Suprapubic skin (tissue), 3 donors: ENCODE results near the gene SLC49A4.

Experiments
- CTCF ChIP-seq, 2 donors: fragments of 200-600 bp in 1 of 2; fragments of 450-650 bp in 1 of 2; sonication (generic) in 1 of 2; IDR thresholded peaks; one replicate each; pipeline ENCODE4 v1.5.1; 2016 to 2019; ENCODE audit warnings: antibody characterized with exemption in 2 of 2, mild to moderate bottlenecking in 1 of 2, moderate library complexity in 1 of 2
- EP300 ChIP-seq: sonication (generic); formaldehyde crosslinking; IDR thresholded peaks from one replicate; pipeline ENCODE4 v1.6.1; 2017; ENCODE audit warnings: antibody characterized with exemption
- POLR2A ChIP-seq, 2 donors: fragments of 450-650 bp; IDR thresholded peaks; one replicate each; pipeline ENCODE4 v1.6.1; 2017; ENCODE audit warnings: antibody characterized with exemption in 2 of 2, mild to moderate bottlenecking in 2 of 2, moderate library complexity in 2 of 2

- TF ChIP-seq EP300 (no peak), CTCF (IDR thresholded peaks at IDR 0.05) (no peak), POLR2A (IDR thresholded peaks at IDR 0.05) (no peak)
Observed at GRCh38 chr3:122903171-122903570, 108.3 kb downstream of the SLC49A4 start.
